ENCODE results near the gene COL1A2.

- TF ChIP-seq, protein P1, sequence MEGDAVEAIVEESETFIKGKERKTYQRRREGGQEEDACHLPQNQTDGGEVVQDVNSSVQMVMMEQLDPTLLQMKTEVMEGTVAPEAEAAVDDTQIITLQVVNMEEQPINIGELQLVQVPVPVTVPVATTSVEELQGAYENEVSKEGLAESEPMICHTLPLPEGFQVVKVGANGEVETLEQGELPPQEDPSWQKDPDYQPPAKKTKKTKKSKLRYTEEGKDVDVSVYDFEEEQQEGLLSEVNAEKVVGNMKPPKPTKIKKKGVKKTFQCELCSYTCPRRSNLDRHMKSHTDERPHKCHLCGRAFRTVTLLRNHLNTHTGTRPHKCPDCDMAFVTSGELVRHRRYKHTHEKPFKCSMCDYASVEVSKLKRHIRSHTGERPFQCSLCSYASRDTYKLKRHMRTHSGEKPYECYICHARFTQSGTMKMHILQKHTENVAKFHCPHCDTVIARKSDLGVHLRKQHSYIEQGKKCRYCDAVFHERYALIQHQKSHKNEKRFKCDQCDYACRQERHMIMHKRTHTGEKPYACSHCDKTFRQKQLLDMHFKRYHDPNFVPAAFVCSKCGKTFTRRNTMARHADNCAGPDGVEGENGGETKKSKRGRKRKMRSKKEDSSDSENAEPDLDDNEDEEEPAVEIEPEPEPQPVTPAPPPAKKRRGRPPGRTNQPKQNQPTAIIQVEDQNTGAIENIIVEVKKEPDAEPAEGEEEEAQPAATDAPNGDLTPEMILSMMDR (IDR thresholded peaks at IDR 0.05; ENCODE audit: poor library complexity), result no peak
- TF ChIP-seq EZH2 (IDR thresholded peaks at IDR 0.05; ENCODE audit: borderline replicate concordance) (no peak), EZH2phosphoT487 (IDR thresholded peaks at IDR 0.05; ENCODE audit: low read depth, severe bottlenecking, unreplicated experiment) (no peak)
These were observed 27.0 kb downstream of the COL1A2 start for GRCh38 chr7:94421681-94422080.

All from hepatocyte (in vitro differentiated cells).